Stomach (tissue), 9 donors: ENCODE measurements around the gene TEX2. TPM values are rescaled to one million over a fixed set of nuclear protein-coding genes. Genes with fewer than 3 reads are reported as not detected.

Experiments used
- DNase-seq, 2 donors: peaks; one replicate each; pipeline versions ENCODE4 v3.0.0 to v3.0.0-alpha.2; 2013 to 2019
- H3K27ac ChIP-seq, 5 donors: fragments of 200-600 bp in 4 of 5; sonication (generic) in 4 of 5; one replicate each; pipeline ENCODE4 v1.5.1; 2013 to 2019; ENCODE audit warnings: mild to moderate bottlenecking in 1 of 5, moderate library complexity in 1 of 5
- H3K27me3 ChIP-seq, 3 donors: fragments of 200-600 bp; sonication (generic); one replicate each; pipeline ENCODE4 v1.5.1; 2017 to 2019; ENCODE audit warnings: mixed run types in 1 of 3
- H3K36me3 ChIP-seq, 4 donors: fragments of 200-600 bp; sonication (generic); 1 replicate in 3 of 4; 2 replicates in 1 of 4; pipeline ENCODE4 v1.5.1; 2016 to 2019
- H3K4me1 ChIP-seq, 4 donors: fragments of 200-600 bp; sonication (generic); one replicate each; pipeline ENCODE4 v1.5.1; 2016 to 2019
- H3K4me3 ChIP-seq, 4 donors: fragments of 200-600 bp; sonication (generic) in 3 of 4; one replicate each; pipeline ENCODE4 v1.5.1; 2016 to 2019; ENCODE audit warnings: mild to moderate bottlenecking in 1 of 4
- H3K9me3 ChIP-seq, 4 donors: fragments of 200-600 bp; sonication (generic); one replicate each; pipeline ENCODE4 v1.5.1; 2016 to 2019
- EP300 ChIP-seq: sonication (generic); formaldehyde crosslinking; IDR thresholded peaks from one replicate; pipeline ENCODE4 v1.6.1; 2017; ENCODE audit warnings: antibody characterized with exemption
- POLR2A ChIP-seq, 4 donors: fragments of 450-650 bp; IDR thresholded peaks; one replicate each; pipeline ENCODE4 v1.6.1; 2016; ENCODE audit warnings: antibody characterized with exemption in 4 of 4, control low read depth in 2 of 4, mild to moderate bottlenecking in 1 of 4, moderate library complexity in 1 of 4
- POLR2AphosphoS5 ChIP-seq, 3 donors: sonication (generic); formaldehyde crosslinking; IDR thresholded peaks; one replicate each; pipeline ENCODE4 v1.6.1; 2016; ENCODE audit warnings: antibody characterized with exemption in 3 of 3
- WGBS, 5 donors: extraction: QIAGEN DNeasy Blood & Tissue Kit in 3 of 5; methylation state at CpG; one replicate each; pipeline versions ENCODE4 v1.1.5 to v1.1.7; 2013 to 2018; 5-methylcytosine and 5-hydroxymethylcytosine counted together
- intact Hi-C: fragments of 100-400 bp; cut with DNase I; formaldehyde crosslinking; loops from one replicate; pipeline ENCODE4 v1.15.1; 2023; ENCODE audit warnings: low total_unique reads
- polyA plus RNA-seq, 3 donors: library from polyadenylated mRNA; stranded (reverse); fragments of 200-250 nt; gene quantifications; one replicate each; pipeline ENCODE4 v1.2.3, GENCODE V29; 2013
- total RNA-seq, 5 donors: library from RNA; depleted of rRNA; stranded (reverse); fragments of >200 nt; gene quantifications; one replicate each; pipeline versions ENCODE4 v1.1.0 to v1.2.3, GENCODE V29; 2014 to 2016
- TF ChIP-seq, protein P1 (sequence below), 7 experiments: fragments of 450-650 bp in 4 of 7; fragments of 200-600 bp in 3 of 7; sonication (generic) in 3 of 7; IDR thresholded peaks; one replicate each; pipeline ENCODE4 v1.5.1; 2016 to 2019; ENCODE audit warnings: antibody characterized with exemption in 7 of 7, control low read depth in 2 of 7, mild to moderate bottlenecking in 1 of 7
- donor health status: healthy with polysubstance abuse.
- donor health status: Bipolar disorder and iron deficiency.
- donor health status: healthy.

The TEX2 gene
- total and polyA plus RNA-seq, 8 donors = 5.8 to 50.6 (median 26.1) TPM

DNA sequence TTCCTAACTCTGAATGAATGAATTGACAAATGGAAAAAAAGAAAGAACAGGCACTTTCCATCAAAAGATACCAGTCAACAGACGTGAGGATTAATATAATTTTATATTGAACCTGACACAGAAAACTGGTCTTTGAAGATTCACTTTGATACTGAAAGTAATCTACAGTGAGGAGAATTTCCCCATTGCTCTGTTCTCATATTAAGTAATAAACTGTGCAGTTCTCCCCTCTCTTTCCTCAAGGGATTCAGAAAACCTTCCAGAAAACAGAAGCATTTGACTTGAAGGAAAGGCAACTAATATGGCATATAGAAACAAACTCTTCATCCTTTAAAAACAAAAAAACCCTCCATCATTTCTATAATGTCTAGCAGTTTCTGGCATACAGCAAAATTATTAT is 2.2 kb downstream of the TEX2 start:
- TF ChIP-seq POLR2AphosphoS5 (IDR thresholded peaks at IDR 0.05) = no peak
- no peak for TF ChIP-seq POLR2A (IDR thresholded peaks at IDR 0.05)
- TF ChIP-seq, protein P1, sequence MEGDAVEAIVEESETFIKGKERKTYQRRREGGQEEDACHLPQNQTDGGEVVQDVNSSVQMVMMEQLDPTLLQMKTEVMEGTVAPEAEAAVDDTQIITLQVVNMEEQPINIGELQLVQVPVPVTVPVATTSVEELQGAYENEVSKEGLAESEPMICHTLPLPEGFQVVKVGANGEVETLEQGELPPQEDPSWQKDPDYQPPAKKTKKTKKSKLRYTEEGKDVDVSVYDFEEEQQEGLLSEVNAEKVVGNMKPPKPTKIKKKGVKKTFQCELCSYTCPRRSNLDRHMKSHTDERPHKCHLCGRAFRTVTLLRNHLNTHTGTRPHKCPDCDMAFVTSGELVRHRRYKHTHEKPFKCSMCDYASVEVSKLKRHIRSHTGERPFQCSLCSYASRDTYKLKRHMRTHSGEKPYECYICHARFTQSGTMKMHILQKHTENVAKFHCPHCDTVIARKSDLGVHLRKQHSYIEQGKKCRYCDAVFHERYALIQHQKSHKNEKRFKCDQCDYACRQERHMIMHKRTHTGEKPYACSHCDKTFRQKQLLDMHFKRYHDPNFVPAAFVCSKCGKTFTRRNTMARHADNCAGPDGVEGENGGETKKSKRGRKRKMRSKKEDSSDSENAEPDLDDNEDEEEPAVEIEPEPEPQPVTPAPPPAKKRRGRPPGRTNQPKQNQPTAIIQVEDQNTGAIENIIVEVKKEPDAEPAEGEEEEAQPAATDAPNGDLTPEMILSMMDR (IDR thresholded peaks at IDR 0.05) = no peak
- TF ChIP-seq EP300 = no peak
- peaks cover 19 to 53% (median 32%) of the 10 kb centered on the region in 4 donors for H3K4me1 ChIP-seq
- no peak for DNase-seq
- no peaks in the 10 kb centered on the region for H3K36me3 ChIP-seq
- intact Hi-C loops = loop anchor here (10.0 kb wide), 1 partner anchor 106 kb away; no protein-coding TSS in a partner anchor
- H3K27ac ChIP-seq = peak overlapping the region in 2 of 5 donors; percentile 92 to 94
- WGBS, 5 donors = 40 to 47% (median 42%) methylated on average over 1 of the region's 1 CpG
- no peaks in the 10 kb centered on the region for H3K27me3 ChIP-seq
- peak overlapping the region in 1 of 4 donors; percentile 97 for H3K4me3 ChIP-seq
- no peaks in the 10 kb centered on the region for H3K9me3 ChIP-seq

DNA sequence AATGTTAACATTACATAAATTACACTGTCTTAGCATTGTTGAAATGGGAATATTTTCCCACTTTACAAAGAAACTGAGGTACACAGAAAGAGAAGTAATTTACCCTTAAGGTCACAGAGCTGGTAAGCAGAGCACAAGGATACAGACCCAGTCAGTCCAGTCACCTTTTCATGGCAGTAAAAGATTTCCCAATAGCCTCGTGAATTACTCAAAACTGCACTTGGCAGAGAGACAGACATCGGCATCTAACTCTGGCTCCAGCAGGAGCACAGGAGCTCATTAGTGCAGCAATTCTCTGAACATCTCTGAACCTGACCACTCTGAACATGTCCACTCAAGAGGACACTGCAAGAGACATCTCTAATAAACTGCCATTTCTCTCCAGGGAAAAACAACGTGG is 3.1 kb downstream of the TEX2 start:
- TF ChIP-seq POLR2AphosphoS5 (IDR thresholded peaks at IDR 0.05) (no peak), POLR2A (IDR thresholded peaks at IDR 0.05) (no peak), EP300 (no peak)
- TF ChIP-seq, protein P1 (IDR thresholded peaks at IDR 0.05) = no peak
- Histone ChIP-seq H3K9me3 (no peaks in the 10 kb centered on the region), H3K4me3 (no peak overlapping the region), H3K36me3 (no peaks in the 10 kb centered on the region), H3K4me1 (peaks cover 19 to 55% (median 34%) of the 10 kb centered on the region in 4 donors), H3K27ac (no peak overlapping the region), H3K27me3 (no peaks in the 10 kb centered on the region)
- 50 to 62% (median 54%) methylated on average over 3 of the region's 3 CpGs for WGBS, 5 donors
- DNase-seq = no peak
- intact Hi-C loops = loop anchor here (10.0 kb wide), 1 partner anchor 105 kb away; no protein-coding TSS in a partner anchor

DNA sequence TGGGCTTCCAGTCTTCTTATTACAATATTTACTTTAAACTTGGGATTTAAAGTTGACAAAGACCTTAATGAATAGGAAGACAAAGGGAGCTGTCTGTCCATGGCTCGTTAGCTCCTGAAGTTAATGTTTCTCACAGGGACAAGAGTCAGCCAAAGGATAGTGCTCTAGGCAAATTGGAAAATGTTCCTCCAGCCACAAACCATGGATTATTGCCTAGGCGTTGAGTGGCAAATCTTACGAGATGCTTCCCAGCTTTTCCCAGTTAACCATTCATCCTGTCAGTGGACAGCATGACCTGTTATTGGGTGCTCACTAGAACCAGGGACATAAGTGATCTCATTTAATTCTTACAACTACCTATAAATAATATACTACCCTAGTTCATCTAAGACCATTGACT is 3.6 kb downstream of the TEX2 start:
- 80 to 93% (median 91%) methylated on average over 3 of the region's 3 CpGs for WGBS, 5 donors
- intact Hi-C loops = no loop called here
- TF ChIP-seq POLR2A (IDR thresholded peaks at IDR 0.05) (no peak), POLR2AphosphoS5 (IDR thresholded peaks at IDR 0.05) (no peak), EP300 (no peak)
- TF ChIP-seq, protein P1 (IDR thresholded peaks at IDR 0.05) = no peak

DNA sequence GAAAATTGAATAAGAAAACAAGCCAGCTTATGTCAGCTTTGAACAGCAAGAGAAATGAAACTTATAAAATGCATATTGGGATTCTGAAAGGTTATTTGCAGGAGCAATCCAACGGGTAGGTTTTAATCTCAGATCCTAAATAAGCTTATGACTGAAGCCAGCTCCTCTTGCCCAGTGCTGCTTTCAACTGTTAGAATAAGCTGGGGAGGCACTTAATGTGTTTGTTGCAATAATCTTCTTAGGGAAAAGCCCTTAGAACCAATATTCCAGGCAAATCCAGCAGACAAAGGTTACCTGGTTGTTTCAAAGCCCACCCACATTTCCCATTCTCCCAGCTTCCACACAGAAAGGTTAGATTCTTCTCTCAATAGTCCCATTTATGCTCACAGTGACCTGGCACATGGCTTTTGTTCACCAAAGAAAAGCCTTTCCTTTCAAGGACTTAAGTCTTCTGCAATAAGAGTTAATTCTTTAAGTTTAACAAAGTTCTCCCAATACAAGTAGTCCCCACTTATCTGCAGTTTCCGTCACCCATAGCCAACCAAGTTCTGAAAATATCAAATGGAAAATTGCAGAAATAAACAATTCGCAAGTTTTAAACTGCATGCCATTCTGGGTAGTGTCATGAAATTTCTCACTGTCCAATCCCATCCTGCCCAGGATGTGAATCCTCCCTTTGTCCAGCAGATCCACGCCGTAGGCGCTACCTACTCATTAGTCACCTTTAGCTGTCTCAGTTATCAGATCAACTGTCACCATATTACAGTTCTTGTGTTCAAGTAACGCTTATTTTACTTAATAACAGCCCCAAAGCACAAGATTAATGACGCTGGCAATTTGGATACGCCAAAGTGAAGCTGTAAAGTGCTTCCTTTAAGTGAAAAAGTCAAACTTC is 5.9 kb downstream of the TEX2 start:
- Histone ChIP-seq H3K9me3 (no peaks in the 10 kb centered on the region), H3K36me3 (no peaks in the 10 kb centered on the region), H3K4me1 (peaks cover 12 to 46% (median 29%) of the 10 kb centered on the region in 4 donors), H3K27me3 (no peaks in the 10 kb centered on the region), H3K27ac (no peak overlapping the region), H3K4me3 (no peak overlapping the region)
- 79 to 85% (median 83%) methylated on average over 9 of the region's 9 CpGs for WGBS, 5 donors
- TF ChIP-seq POLR2AphosphoS5 (IDR thresholded peaks at IDR 0.05) (no peak), POLR2A (IDR thresholded peaks at IDR 0.05) (no peak), EP300 (no peak)
- TF ChIP-seq, protein P1 (IDR thresholded peaks at IDR 0.05) = no peak
- no peak for DNase-seq
- intact Hi-C loops = no loop called here

More for the DNA sequence above, 3.6 kb downstream of the TEX2 start:
- no peak for DNase-seq
- Histone ChIP-seq H3K36me3 (no peaks in the 10 kb centered on the region), H3K4me1 (peaks cover 19 to 55% (median 34%) of the 10 kb centered on the region in 4 donors), H3K27me3 (no peaks in the 10 kb centered on the region), H3K27ac (no peak overlapping the region), H3K9me3 (no peaks in the 10 kb centered on the region), H3K4me3 (no peak overlapping the region)
